GM18498 (cell line): ENCODE results near the gene TMEM39B.
"Not testable (repeated sequence)": the region's sequence is repeated elsewhere in the genome, so short reads cannot be mapped to it uniquely, and the experiment has no call there.

Experiments
- ATAC-seq: cut with Tn5 transposase; IDR thresholded peaks from one replicate; pipeline ENCODE4 v1.9.1; 2021; ENCODE audit warnings: mild to moderate bottlenecking, moderate library complexity; ENCODE audit not compliant: unreplicated experiment

The TMEM39B gene

DNA sequence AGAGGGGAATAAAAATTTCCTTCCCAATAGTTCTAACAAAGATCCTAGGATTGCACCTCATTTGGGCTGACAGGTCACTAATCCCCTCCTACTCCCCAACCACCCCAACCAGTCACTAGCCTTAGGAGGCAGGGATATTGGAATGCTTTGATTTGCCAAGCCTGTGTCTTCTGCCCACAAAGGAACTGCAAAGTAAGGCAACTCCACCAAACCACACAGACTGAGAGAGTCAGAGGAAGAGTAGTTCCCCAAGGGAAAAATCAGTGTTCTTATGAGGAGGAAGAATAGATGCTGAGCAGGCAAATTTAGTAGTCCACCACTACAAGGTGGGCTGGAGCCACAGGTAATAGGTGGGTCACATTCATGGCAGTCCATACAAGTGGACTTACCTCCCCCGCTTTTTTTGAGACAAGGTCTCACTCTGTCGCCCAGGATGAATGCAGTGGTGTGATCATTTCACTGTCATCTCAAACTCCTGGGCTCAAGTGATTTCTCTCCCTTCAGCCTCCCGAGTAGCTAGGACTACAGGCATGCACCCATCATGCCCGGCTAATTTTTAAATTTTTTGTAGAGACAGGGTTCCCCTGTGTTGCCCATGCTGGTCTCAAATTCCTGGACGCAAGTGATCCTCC, 3.7 kb upstream of the TMEM39B start:
- ATAC-seq: no peak

GRCh38 chr1:32071758-32072621, 749 bp upstream of the TMEM39B start:
- ATAC-seq: no peak

DNA sequence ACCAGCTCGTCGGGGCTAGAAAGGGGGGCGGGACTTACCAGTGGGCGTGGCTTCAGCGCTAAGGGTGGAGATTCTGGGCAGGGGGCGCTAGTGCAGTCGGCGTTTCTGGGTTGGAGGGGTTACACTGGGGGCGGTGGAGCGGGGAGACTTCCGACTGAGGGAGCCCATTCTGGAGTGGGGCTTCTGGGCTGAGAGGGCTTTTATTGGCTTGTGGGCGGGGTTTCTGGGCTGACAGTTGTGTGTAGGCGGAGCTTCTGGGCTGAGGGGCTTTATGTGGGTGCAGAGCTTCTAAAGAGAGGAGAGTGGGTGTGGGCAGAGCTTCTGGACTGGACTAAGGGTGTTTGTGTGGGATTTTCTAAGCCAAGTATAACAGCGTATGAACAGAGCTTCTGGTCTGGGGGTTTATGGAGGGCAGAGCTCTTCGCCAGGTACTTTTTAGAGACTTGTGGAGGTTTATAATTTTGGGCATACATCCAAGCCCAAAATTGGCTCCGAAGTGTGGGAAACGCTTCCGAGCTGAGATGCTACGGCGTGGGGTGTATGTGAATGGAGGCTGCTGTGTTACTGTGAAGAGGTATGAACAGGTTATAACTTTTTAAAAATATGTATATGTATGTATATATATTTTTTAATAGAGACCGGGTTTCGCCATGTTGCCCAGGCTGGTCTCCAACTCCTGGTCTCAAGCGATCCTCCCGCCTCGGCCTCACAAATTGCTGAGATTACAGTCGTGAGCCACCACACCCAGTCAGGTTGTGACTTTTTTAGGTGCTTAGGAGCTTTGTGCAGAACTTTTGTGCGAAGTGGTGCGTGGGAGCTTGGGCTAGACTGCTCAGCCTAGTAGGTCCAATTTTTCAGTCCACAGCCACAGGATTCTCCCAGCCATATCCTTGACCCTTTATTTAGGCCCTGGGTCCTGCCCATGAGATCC, 825 bp downstream of the TMEM39B start:
- no peak for ATAC-seq

- ATAC-seq: no peak
Observed at GRCh38 chr1:32074841-32075240, 2.1 kb downstream of the TMEM39B start.

GRCh38 chr1:32077451-32077850, 4.7 kb downstream of the TMEM39B start:
- no peak for ATAC-seq

DNA sequence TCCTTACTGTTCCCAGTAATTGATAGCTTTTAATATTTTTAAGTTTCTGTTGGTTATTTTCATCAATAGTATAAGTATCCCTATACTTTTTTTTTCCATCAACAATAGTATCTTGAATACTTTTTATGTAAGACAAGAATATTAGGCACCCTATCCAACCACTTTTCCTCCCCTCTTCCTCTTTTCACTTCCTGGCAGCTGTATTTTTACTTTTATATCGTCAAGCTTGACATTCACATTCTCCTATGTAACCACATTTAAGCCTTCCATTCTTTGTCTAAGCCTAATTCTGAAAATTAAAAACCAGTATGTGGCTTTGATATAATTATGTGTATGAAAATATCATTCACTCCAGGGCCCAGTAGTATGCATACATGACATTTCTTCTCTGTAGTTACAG, 9.3 kb downstream of the TMEM39B start:
- no peak for ATAC-seq

DNA sequence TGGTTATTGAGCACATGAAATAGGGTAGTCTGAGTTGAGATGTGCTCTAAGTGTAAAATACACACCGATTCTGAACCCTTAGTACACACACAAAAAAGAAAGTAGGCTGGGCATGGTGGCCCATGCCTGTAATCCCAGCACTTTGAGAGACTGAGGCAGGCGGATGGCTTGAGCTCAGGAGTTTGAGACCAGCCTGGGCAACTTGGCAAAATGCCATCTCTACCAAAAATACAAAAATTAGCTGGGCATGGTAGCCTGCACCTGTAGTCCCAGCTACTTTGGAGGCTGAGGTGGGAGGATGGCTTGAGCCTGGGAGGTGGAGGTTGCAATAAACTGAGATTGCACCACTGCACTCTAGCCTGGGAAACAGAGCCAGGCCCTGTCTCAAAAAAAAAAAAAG, 13.6 kb downstream of the TMEM39B start:
- not testable (repeated sequence) for ATAC-seq

- no peak for ATAC-seq
Observed at GRCh38 chr1:32091176-32091575, 18.4 kb downstream of the TMEM39B start.

- ATAC-seq: no peak
Observed at GRCh38 chr1:32091591-32091990, 18.9 kb downstream of the TMEM39B start.

DNA sequence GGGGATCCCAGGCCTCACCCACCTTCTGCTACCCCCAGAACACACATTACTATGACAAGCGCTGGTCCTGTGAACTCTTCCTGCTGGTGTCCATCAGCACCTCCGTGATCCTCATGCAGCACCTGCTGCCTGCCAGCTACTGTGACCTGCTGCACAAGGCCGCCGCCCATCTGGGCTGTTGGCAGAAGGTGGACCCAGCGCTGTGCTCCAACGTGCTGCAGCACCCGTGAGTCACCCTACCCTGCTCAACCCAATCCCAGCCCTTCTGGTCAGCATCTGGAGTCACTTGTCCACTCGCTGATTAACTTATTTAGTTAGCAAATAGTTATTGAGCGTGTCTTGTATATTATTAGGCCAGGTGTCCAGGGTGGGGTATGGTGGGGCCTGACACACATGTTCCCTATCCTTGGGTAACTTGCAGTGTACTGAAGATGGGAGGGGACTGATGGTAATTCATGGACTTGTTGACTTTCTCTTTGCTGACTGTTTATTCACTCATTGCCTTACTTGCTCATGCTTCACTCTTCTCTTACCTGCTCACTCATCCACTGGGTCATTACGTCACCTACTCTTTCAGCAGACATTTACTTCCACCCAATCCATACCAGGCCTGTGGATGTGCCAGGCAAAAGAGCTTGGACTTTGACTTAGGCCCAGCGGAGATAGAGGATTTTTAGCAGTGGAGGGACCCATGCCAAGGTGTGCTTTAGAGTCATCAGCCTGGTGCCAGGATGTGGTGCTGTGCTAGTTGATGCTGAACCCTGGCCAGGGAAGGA, 22.2 kb downstream of the TMEM39B start:
- no peak for ATAC-seq

- ATAC-seq: no peak
Observed at GRCh38 chr1:32099426-32099825, 26.7 kb downstream of the TMEM39B start.

DNA sequence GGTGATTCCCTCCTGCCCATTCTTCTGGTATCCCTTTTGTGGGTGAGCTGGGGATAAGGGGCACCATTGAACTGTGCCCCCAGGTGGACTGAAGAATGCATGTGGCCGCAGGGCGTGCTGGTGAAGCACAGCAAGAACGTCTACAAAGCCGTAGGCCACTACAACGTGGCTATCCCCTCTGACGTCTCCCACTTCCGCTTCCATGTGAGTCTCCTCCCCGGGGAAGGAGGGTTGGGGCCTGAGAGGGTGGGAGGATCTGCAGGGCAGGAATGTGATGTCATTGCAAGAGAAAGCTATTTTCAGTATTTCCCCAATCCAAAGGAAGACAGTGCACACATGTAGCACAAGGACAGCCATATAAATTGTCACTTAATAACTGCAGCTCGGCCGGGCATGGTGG, 27.6 kb downstream of the TMEM39B start:
- no peak for ATAC-seq

DNA sequence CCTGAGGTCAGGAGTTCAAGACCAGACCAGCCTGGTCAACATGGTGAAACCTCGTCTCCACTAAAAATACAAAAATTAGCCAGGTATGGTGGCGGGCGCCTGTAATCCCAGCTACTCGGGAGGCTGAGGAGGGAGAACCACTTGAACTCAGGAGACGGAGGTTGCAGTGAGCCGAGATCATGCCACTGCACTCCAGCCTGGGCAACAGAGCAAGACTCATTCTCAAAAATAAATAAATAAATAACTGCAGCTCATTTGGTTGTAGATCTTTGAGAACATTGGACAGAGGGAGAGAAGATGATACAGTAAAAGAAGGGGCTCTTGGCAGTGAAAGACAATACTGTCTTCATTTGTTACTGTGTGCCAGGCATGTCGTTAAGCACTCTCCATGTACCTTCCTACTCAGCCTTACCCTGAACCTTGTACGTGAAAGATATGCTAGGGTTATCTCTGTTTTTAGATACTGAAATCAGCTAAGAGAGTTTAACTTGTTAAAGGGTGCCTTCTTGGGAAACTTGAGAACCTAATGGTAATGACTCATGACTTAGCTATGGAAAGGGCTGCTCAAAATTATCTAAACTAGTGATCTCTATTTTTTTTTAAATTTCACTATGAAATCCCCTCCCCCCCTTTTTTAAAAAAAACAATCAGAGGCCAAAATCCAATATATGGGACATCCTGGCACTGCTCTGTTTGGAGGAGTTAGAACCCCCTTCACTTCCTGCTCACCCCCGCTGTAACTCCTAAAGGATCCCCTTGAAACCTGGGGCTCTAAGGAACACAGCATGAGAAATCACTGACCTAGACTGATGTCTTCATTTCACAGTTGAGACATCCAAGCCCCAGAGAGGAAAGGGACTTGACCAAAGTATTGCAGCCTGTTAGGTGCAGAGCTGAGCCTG, 28.3 kb downstream of the TMEM39B start:
- ATAC-seq: no peak

- ATAC-seq: no peak
Observed at GRCh38 chr1:32104127-32104526, 31.4 kb downstream of the TMEM39B start.

DNA sequence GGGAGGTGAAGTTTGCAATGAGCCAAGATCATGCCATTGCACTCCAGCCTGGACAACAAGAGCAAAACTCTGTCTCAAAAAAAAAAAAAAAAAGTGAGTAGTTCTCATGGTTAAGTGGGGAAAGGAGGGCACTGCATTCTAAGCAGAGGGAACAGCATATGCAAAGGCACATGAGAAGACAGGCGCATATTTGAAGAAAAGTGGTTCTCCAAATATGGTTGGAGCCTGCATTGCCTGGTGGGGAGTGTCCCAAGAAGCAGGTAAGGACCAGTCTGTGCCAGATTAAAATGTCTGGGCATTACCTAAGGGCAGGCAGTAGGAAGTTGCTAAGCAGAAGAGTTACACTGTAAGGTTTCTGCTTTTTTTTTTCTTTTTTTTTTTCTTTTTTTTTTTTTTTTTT, 32.6 kb downstream of the TMEM39B start:
- ATAC-seq: no peak

DNA sequence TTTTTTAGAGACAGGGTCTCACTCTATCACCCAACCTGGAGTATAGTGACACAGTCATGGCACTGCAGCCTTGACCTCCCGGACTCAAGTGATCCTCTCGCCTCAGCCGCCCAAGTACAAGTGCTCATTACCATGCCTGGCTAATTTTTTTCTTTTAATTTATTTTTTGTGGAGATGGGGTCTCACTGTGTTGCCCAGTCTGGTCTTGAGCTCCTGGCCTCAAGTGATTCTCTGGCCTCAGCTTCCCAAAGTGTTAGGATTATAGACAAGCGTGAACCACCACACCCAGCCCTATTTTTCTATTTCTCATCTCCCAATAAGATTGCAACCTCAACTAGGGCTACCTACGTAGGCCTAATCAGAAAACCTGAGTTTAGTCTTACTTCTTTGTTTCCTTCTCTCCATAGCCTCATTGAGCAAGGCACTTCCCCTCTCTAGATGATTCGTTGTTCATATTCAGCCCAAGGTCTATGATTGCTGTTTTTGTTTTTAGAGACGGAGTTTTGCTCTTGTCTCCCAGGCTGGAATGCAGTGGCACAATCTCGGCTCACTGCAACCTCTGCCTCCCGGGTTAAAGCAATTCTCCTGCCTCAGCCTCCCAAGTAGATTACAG, 34.0 kb downstream of the TMEM39B start:
- no peak for ATAC-seq

- peak; percentile 80 for ATAC-seq
Observed at GRCh38 chr1:32107742-32108661, 35.3 kb downstream of the TMEM39B start, which contains the start of gene KPNA6. TSS of gene KPNA6 (plus strand) at chr1:32108056. CDS start at chr1:32108131, 75 bp downstream.

- ATAC-seq: no peak
Observed at GRCh38 chr1:32111040-32111623, 38.4 kb downstream of the TMEM39B start.
